GM12872 (cell line): ENCODE measurements around the gene ANKRD50.

Experiments
- TF ChIP-seq, protein P1 (sequence below): IDR thresholded peaks from 3 replicates; pipeline ENCODE4 v1.5.1; 2011; ENCODE audit warnings: low read depth, mild to moderate bottlenecking, low read length, moderate library complexity; ENCODE audit not compliant: insufficient read depth

ANKRD50 gene

DNA sequence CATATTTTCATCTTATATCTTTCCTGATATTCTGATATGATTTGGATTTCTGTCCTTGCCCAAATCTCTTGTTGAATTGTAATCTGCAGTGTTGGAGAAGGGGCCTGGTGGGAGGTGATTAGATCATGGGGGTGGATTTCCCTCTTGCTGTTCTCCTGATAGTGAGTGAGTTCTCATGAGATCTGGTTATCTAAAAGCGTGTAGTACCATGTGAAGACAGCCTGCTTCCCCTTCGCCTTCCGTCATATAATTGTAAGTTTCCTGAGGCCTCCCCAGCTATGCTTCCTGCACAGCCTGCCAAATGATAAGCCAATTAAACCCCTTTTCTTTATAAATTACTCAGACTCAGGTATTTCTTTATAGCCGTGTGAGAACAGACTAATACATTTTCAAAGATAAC, 77.2 kb downstream of the ANKRD50 start:
- TF ChIP-seq, protein P1, sequence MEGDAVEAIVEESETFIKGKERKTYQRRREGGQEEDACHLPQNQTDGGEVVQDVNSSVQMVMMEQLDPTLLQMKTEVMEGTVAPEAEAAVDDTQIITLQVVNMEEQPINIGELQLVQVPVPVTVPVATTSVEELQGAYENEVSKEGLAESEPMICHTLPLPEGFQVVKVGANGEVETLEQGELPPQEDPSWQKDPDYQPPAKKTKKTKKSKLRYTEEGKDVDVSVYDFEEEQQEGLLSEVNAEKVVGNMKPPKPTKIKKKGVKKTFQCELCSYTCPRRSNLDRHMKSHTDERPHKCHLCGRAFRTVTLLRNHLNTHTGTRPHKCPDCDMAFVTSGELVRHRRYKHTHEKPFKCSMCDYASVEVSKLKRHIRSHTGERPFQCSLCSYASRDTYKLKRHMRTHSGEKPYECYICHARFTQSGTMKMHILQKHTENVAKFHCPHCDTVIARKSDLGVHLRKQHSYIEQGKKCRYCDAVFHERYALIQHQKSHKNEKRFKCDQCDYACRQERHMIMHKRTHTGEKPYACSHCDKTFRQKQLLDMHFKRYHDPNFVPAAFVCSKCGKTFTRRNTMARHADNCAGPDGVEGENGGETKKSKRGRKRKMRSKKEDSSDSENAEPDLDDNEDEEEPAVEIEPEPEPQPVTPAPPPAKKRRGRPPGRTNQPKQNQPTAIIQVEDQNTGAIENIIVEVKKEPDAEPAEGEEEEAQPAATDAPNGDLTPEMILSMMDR = no peak

DNA sequence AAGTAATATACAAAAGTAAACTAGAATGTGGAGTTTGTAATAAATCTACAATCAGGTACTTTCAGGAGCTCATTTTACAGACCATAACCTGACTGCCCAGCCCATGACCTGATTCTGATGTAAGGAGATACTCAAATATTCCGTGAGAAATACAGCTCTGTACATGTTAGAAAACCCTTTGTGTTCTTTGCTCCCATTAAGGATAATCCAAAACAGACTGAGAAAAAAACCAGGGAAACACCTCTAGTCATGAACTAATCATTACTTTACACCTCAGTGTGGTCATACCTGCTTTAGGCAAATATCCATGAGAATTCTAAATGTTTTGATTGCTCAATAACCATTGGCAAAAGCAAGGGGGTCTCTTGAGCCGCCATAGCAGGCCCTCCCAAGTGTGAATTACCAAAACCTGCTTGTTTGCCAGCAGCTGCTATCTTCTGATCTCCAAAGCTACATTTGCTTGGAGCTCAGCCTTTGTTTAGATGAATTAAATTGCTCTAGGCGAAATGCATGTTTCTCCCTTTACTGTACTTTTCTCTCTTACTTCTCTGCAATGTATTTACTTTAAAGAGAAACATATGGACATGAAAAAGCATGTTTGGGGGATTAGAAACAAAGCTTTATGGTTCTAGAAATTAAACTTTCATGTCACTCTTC, 79.1 kb downstream of the ANKRD50 start:
- TF ChIP-seq, protein P1 = no peak

DNA sequence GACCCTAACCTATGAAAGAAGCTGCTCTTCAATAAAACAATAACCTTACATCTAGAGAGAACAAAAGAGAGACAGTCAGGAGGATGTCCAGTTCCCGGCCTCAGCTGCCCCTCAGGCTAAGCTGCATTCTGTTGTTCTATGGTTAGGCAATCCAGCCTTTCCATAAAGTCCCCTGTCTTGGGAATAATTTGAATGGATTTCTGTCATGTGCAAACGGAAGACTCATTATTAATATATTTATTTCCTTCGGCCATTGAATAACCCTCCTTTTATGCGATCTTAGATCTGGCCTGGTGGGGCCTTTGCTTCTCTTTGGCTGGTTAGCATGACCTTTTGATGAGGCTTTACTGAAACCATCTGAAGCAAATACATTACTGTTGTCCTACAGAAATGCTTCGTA, 80.1 kb downstream of the ANKRD50 start:
- TF ChIP-seq, protein P1 = no peak

DNA sequence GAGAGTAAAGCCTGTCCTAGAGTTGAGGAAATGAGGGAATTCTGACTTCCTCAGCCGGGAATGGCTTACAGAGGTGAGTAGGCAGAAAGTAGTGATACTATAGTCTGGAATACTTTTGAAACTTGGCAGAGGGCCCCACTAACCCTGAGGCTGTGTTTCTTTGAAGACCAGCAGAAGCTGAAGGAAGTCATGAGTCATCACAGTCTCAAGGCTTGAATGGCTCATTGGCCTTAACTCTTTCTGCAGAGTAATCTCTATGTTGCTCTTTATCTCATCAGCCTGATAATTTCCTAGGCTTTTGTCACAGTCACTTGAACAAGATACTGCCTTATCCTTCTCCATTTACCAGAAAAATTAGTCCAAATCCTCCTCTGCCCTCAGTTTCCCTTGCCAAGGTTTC, 80.8 kb downstream of the ANKRD50 start:
- TF ChIP-seq, protein P1 = no peak

DNA sequence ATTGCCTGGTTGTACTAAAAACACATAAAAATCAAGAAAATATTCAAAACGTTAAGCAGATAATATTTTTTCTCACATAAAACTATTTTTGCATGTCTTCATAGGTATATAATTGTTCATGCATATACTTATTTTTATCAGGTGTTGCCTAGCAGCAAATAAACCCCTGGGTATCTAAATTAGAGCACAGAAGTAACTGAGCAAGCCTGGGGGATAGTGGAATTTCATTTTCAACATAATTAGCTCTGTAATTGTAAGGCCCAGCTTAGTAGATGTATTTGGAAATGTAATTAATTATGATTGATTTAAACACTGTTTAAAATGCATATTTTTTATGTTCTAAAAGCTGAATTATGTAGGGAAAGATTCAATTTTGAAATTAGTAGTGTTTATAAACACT, 82.9 kb downstream of the ANKRD50 start:
- TF ChIP-seq, protein P1 = no peak
